Mesendoderm (in vitro differentiated cells): Measurements from ENCODE around the gene ADAMTS19.

Experiments
- DNase-seq: peaks from one replicate; pipeline ENCODE4 v3.0.0; 2013
- H2AK5ac ChIP-seq: 2 replicates; pipeline ENCODE4 v1.6.1; 2013; ENCODE audit warnings: low read length, inconsistent platforms
- H2BK120ac ChIP-seq: 2 replicates; pipeline ENCODE4 v1.6.1; 2013; ENCODE audit warnings: low read depth, mild to moderate bottlenecking, low read length, moderate library complexity, mixed read lengths
- H2BK15ac ChIP-seq: replicated peaks from 2 replicates; pipeline ENCODE4 v1.6.1; 2013; ENCODE audit warnings: low read depth, mild to moderate bottlenecking, moderate library complexity
- H2BK5ac ChIP-seq: 2 replicates; pipeline ENCODE4 v1.6.1; 2013; ENCODE audit warnings: low read length, inconsistent platforms
- H3K18ac ChIP-seq: 2 replicates; pipeline ENCODE4 v1.6.1; 2013; ENCODE audit warnings: mild to moderate bottlenecking, low read length, mixed read lengths
- H3K23ac ChIP-seq: one replicate; pipeline ENCODE4 v1.6.1; 2013; ENCODE audit warnings: low read length
- H3K27ac ChIP-seq: 2 replicates; pipeline ENCODE4 v1.5.1; 2013; ENCODE audit warnings: low read depth, mild to moderate bottlenecking, inconsistent platforms, low read length, moderate library complexity
- H3K27me3 ChIP-seq: 2 replicates; pipeline ENCODE4 v1.6.1; 2013; ENCODE audit warnings: low read length, control low read depth, mild to moderate bottlenecking, inconsistent platforms; ENCODE audit not compliant: insufficient read depth, poor library complexity
- H3K36me3 ChIP-seq: 2 replicates; pipeline ENCODE4 v1.6.1; 2013; ENCODE audit warnings: low read length, inconsistent platforms; ENCODE audit not compliant: control insufficient read depth, insufficient read depth
- H3K4ac ChIP-seq: one replicate; pipeline ENCODE4 v1.6.1; 2013; ENCODE audit warnings: low read depth, mild to moderate bottlenecking, low read length, moderate library complexity
- H3K4me1 ChIP-seq: 2 replicates; pipeline ENCODE4 v1.6.1; 2013; ENCODE audit warnings: low read depth, low read length, inconsistent platforms; ENCODE audit not compliant: control insufficient read depth
- H3K4me2 ChIP-seq: 2 replicates; pipeline ENCODE4 v1.6.1; 2013; ENCODE audit warnings: low read length
- H3K4me3 ChIP-seq: 2 replicates; pipeline ENCODE4 v1.5.1; 2013; ENCODE audit warnings: mild to moderate bottlenecking, low read length
- H3K56ac ChIP-seq: one replicate; pipeline ENCODE4 v1.6.1; 2013; ENCODE audit warnings: low read length
- H3K79me1 ChIP-seq: 2 replicates; pipeline ENCODE4 v1.6.1; 2013; ENCODE audit warnings: low read length, inconsistent platforms
- H3K79me2 ChIP-seq: 2 replicates; pipeline ENCODE4 v1.6.1; 2013; ENCODE audit warnings: mild to moderate bottlenecking, low read length; ENCODE audit not compliant: control insufficient read depth, insufficient read depth
- H3K9ac ChIP-seq: 2 replicates; pipeline ENCODE4 v1.6.1; 2013; ENCODE audit warnings: low read length, inconsistent platforms
- H4K5ac ChIP-seq: one replicate; pipeline ENCODE4 v1.6.1; 2013; ENCODE audit warnings: low read length
- H4K8ac ChIP-seq: one replicate; pipeline ENCODE4 v1.6.1; 2013; ENCODE audit warnings: low read depth, mild to moderate bottlenecking, control low read depth, low read length, moderate library complexity
- WGBS: extraction: QIAGEN DNeasy Blood & Tissue Kit; methylation state at CpG from one replicate; pipeline ENCODE4 v1.1.7; 2013; ENCODE audit warnings: low lambda C conversion rate, missing lambda C conversion rate; ENCODE audit not compliant: insufficient coverage; ENCODE audit errors: extremely low coverage; 5-methylcytosine and 5-hydroxymethylcytosine counted together

The ADAMTS19 gene

GRCh38 chr5:129511291-129511690 is 51.2 kb downstream of the ADAMTS19 start:
- Histone ChIP-seq H3K4ac (no peak overlapping the region), H3K4me2 (no peak overlapping the region), H3K23ac (no peak overlapping the region), H3K4me3 (no peak overlapping the region), H2BK120ac (no peak overlapping the region), H3K27me3 (no peaks in the 10 kb centered on the region), H2AK5ac (no peak overlapping the region), H2BK5ac (no peak overlapping the region), H4K5ac (no peak overlapping the region), H3K56ac (no peak overlapping the region), H3K18ac (no peak overlapping the region), H3K79me1 (no peaks in the 10 kb centered on the region), H3K27ac (no peak overlapping the region), H4K8ac (no peak overlapping the region), H2BK15ac (no peak overlapping the region), H3K9ac (no peak overlapping the region), H3K36me3 (no peaks in the 10 kb centered on the region), H3K79me2 (no peaks in the 10 kb centered on the region), H3K4me1 (no peaks in the 10 kb centered on the region)
- no peak for DNase-seq

- H4K8ac ChIP-seq: no peak overlapping the region
- no peak overlapping the region for H3K56ac ChIP-seq
- no peak overlapping the region for H4K5ac ChIP-seq
- H2AK5ac ChIP-seq: no peak overlapping the region
- no peak overlapping the region for H2BK5ac ChIP-seq
- WGBS: no CpG with 5 or more reads among the region's 3 CpGs
- H2BK120ac ChIP-seq: no peak overlapping the region
- no peaks in the 10 kb centered on the region for H3K4me1 ChIP-seq
- no peaks in the 10 kb centered on the region for H3K36me3 ChIP-seq
- no peaks in the 10 kb centered on the region for H3K79me1 ChIP-seq
- DNase-seq: no peak
- no peak overlapping the region for H3K4me3 ChIP-seq
- no peak overlapping the region for H2BK15ac ChIP-seq
- H3K4me2 ChIP-seq: no peak overlapping the region
- H3K27ac ChIP-seq: no peak overlapping the region
- no peaks in the 10 kb centered on the region for H3K79me2 ChIP-seq
- H3K4ac ChIP-seq: no peak overlapping the region
- H3K9ac ChIP-seq: no peak overlapping the region
- H3K27me3 ChIP-seq: no peaks in the 10 kb centered on the region
- no peak overlapping the region for H3K23ac ChIP-seq
- no peak overlapping the region for H3K18ac ChIP-seq
Measured at GRCh38 chr5:129541051-129541450, 81.0 kb downstream of the ADAMTS19 start.

GRCh38 chr5:129541648-129542251 is 81.7 kb downstream of the ADAMTS19 start:
- no peak overlapping the region for H4K8ac ChIP-seq
- no peak overlapping the region for H3K4ac ChIP-seq
- no peak overlapping the region for H3K4me2 ChIP-seq
- H4K5ac ChIP-seq: no peak overlapping the region
- no peaks in the 10 kb centered on the region for H3K27me3 ChIP-seq
- no peak overlapping the region for H3K23ac ChIP-seq
- H3K36me3 ChIP-seq: no peaks in the 10 kb centered on the region
- no peak overlapping the region for H2BK15ac ChIP-seq
- no peak overlapping the region for H3K56ac ChIP-seq
- H3K18ac ChIP-seq: no peak overlapping the region
- no peak overlapping the region for H3K9ac ChIP-seq
- H3K79me1 ChIP-seq: no peaks in the 10 kb centered on the region
- DNase-seq: peak; percentile 5
- H2BK5ac ChIP-seq: no peak overlapping the region
- no CpG with 5 or more reads among the region's 4 CpGs for WGBS
- no peaks in the 10 kb centered on the region for H3K4me1 ChIP-seq
- no peak overlapping the region for H3K4me3 ChIP-seq
- H2AK5ac ChIP-seq: no peak overlapping the region
- H2BK120ac ChIP-seq: no peak overlapping the region
- H3K27ac ChIP-seq: no peak overlapping the region
- H3K79me2 ChIP-seq: no peaks in the 10 kb centered on the region

- no peaks in the 10 kb centered on the region for H3K79me1 ChIP-seq
- no peaks in the 10 kb centered on the region for H3K36me3 ChIP-seq
- no peaks in the 10 kb centered on the region for H3K4me1 ChIP-seq
- no peaks in the 10 kb centered on the region for H3K27me3 ChIP-seq
- H3K4me2 ChIP-seq: no peak overlapping the region
- WGBS: no CpG with 5 or more reads among the region's 1 CpG
- H2BK5ac ChIP-seq: no peak overlapping the region
- H4K8ac ChIP-seq: no peak overlapping the region
- H2BK15ac ChIP-seq: no peak overlapping the region
- no peak overlapping the region for H3K23ac ChIP-seq
- no peak overlapping the region for H2AK5ac ChIP-seq
- H2BK120ac ChIP-seq: no peak overlapping the region
- H3K9ac ChIP-seq: no peak overlapping the region
- no peaks in the 10 kb centered on the region for H3K79me2 ChIP-seq
- no peak overlapping the region for H3K4ac ChIP-seq
- H3K56ac ChIP-seq: no peak overlapping the region
- DNase-seq: no peak
- H3K27ac ChIP-seq: no peak overlapping the region
- no peak overlapping the region for H4K5ac ChIP-seq
- H3K18ac ChIP-seq: no peak overlapping the region
- H3K4me3 ChIP-seq: no peak overlapping the region
Measured at GRCh38 chr5:129547137-129547536, 87.0 kb downstream of the ADAMTS19 start.

GRCh38 chr5:129554134-129554904 is 94.2 kb downstream of the ADAMTS19 start:
- Histone ChIP-seq H3K79me1 (no peaks in the 10 kb centered on the region), H4K8ac (no peak overlapping the region), H3K4me1 (no peaks in the 10 kb centered on the region), H3K36me3 (no peaks in the 10 kb centered on the region), H3K9ac (no peak overlapping the region), H3K23ac (no peak overlapping the region), H2AK5ac (no peak overlapping the region), H3K27me3 (no peaks in the 10 kb centered on the region), H2BK5ac (no peak overlapping the region), H3K4ac (no peak overlapping the region), H4K5ac (no peak overlapping the region), H2BK120ac (no peak overlapping the region), H3K18ac (no peak overlapping the region), H3K4me3 (no peak overlapping the region), H3K27ac (no peak overlapping the region), H2BK15ac (no peak overlapping the region), H3K79me2 (no peaks in the 10 kb centered on the region), H3K56ac (no peak overlapping the region), H3K4me2 (no peak overlapping the region)
- WGBS: no CpG with 5 or more reads among the region's 2 CpGs
- no peak for DNase-seq

GRCh38 chr5:129563585-129563984 is 103.5 kb downstream of the ADAMTS19 start:
- Histone ChIP-seq H4K8ac (no peak overlapping the region), H3K36me3 (no peaks in the 10 kb centered on the region), H3K4me1 (no peaks in the 10 kb centered on the region), H3K18ac (no peak overlapping the region), H3K27me3 (no peaks in the 10 kb centered on the region), H3K23ac (no peak overlapping the region), H2BK120ac (no peak overlapping the region), H3K27ac (no peak overlapping the region), H2BK5ac (no peak overlapping the region), H3K79me1 (no peaks in the 10 kb centered on the region), H3K4me3 (no peak overlapping the region), H3K9ac (no peak overlapping the region), H4K5ac (no peak overlapping the region), H3K56ac (no peak overlapping the region), H2BK15ac (no peak overlapping the region), H3K4me2 (no peak overlapping the region), H3K4ac (no peak overlapping the region), H3K79me2 (no peaks in the 10 kb centered on the region), H2AK5ac (no peak overlapping the region)
- DNase-seq: no peak
- WGBS: no CpG with 5 or more reads among the region's 3 CpGs
